ACC112 (cell line): ENCODE measurements around the gene SH3TC1.

Experiments used
- H2AFZ ChIP-seq: fragments of 200-600 bp; sonication (generic); one replicate; pipeline ENCODE4 v1.6.0; 2017; ENCODE audit warnings: antibody characterized with exemption, low read length; ENCODE audit not compliant: unreplicated experiment
- H3K27ac ChIP-seq: fragments of 200-600 bp; sonication (generic); 2 replicates; pipeline ENCODE4 v1.5.1; 2014; ENCODE audit warnings: low read depth, mild to moderate bottlenecking, antibody characterized with exemption, low read length, moderate library complexity
- H3K27me3 ChIP-seq: fragments of 200-600 bp; sonication (generic); 2 replicates; pipeline ENCODE4 v1.6.1; 2014; ENCODE audit warnings: mild to moderate bottlenecking, antibody characterized with exemption, low read length, moderate library complexity, mixed read lengths; ENCODE audit not compliant: insufficient read depth
- H3K36me3 ChIP-seq: fragments of 200-600 bp; sonication (generic); 2 replicates; pipeline ENCODE4 v1.6.1; 2016; ENCODE audit warnings: mild to moderate bottlenecking, antibody characterized with exemption, low read length, moderate library complexity, mixed read lengths; ENCODE audit not compliant: insufficient read depth
- H3K4me1 ChIP-seq: fragments of 200-600 bp; sonication (generic); one replicate; pipeline ENCODE4 v1.6.1; 2016; ENCODE audit warnings: low read length, mixed read lengths; ENCODE audit not compliant: insufficient read depth, unreplicated experiment, control insufficient read depth
- H3K4me3 ChIP-seq: fragments of 200-600 bp; sonication (generic); 2 replicates; pipeline ENCODE4 v1.5.1; 2014; ENCODE audit warnings: mild to moderate bottlenecking, low read depth, low read length
- H3K79me2 ChIP-seq: fragments of 200-600 bp; sonication (generic); one replicate; pipeline ENCODE4 v1.6.0; 2016; ENCODE audit warnings: low read length; ENCODE audit not compliant: control insufficient read depth, unreplicated experiment, insufficient read depth

SH3TC1 gene

DNA sequence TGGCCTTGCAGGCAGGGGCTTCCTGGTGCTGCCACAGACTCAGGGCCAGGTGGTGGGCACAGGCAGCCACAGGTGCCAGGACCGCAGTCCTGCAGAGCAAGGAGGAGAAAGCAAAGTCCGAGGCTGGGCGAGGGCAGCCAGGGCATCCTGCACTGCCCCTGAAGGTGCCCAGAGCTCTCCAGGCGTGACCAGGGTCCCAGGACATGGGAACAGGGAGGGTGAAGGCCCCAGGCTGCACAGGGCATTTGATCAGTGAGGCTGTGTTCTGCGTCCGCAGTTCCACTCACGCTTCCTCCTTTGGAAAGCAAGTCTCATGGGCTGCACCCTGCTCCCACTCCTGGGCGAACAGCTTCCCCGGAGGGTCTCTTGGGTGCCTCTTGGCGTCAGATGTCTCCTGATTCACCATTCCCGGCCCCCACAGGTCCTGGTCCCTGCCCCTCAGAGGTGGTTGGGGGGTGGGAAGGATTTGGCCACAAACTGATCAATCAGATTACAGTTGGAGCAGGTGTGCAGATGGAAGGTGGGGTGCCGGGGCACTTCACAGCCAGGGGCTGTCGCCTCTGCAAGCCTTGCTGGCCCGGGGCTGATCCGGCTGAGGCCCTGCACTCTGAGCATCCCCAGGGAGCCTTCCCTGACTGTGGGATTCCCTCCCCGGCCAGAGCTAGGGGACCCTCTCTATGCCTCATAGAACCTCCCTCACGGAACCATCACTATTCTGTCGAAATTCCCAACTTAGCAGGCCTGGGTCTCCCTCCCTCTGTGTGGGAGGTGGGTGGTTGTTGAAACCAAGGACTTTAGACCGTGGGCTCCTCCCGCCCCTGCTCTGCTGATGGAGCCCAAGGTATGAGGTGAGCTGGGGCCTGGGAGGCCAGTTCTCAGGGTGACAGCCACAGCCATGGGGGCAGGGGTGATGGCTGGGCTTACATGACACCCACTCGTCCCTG lies 3.3 kb downstream of the SH3TC1 start:
- no peaks in the 10 kb centered on the region for H3K27me3 ChIP-seq
- H3K4me1 ChIP-seq: peaks cover 29% of the 10 kb centered on the region
- no peak overlapping the region for H3K27ac ChIP-seq
- H3K4me3 ChIP-seq: no peak overlapping the region
- H2AFZ ChIP-seq: no peak overlapping the region
- no peaks in the 10 kb centered on the region for H3K36me3 ChIP-seq
- H3K79me2 ChIP-seq: peaks cover 3% of the 10 kb centered on the region

- H3K36me3 ChIP-seq: no peaks in the 10 kb centered on the region
- H3K27ac ChIP-seq: no peak overlapping the region
- no peaks in the 10 kb centered on the region for H3K27me3 ChIP-seq
- H3K79me2 ChIP-seq: peaks cover 3% of the 10 kb centered on the region
- no peak overlapping the region for H3K4me3 ChIP-seq
- no peak overlapping the region for H2AFZ ChIP-seq
- peaks cover 29% of the 10 kb centered on the region for H3K4me1 ChIP-seq
Observed at GRCh38 chr4:8203052-8203401, 3.9 kb downstream of the SH3TC1 start.

GRCh38 chr4:8203817-8204216 lies 4.7 kb downstream of the SH3TC1 start:
- Histone ChIP-seq H3K27me3 (no peaks in the 10 kb centered on the region), H3K27ac (no peak overlapping the region), H3K4me3 (no peak overlapping the region), H2AFZ (no peak overlapping the region), H3K4me1 (peaks cover 25% of the 10 kb centered on the region), H3K79me2 (peaks cover 3% of the 10 kb centered on the region), H3K36me3 (no peaks in the 10 kb centered on the region)

DNA sequence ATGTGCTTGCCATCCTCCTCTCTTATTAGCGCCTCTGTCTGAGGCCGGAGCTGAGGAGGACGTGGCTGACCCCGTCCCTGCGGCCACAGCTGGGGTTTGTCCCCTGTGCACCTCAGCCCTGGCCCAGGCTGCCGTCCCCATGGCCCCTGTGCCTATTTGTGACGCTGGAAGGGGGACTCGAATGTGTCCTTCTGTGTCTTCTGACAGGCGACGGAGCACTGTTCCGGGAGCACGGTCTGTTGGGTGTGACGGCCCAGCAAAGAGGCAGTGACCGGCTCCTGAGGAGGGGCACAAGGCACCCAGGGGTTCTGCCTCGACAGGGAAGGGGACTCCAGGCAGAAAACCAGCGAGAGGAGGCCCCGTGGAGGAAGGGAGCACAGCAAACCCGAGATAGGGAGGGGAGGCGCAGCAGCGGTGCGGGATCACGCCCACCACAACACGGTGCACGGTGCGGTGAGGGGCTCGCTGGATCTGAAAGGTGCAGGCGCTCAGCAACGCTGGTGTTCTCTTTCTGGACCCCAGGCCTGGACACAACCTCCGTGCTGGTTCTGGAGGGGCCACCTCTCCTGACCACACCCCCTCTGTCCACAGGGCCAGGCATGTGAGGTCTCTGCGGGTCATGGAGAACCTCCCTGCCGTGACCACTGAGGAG lies 5.6 kb downstream of the SH3TC1 start:
- Histone ChIP-seq H3K4me1 (peaks cover 17% of the 10 kb centered on the region), H3K4me3 (no peak overlapping the region), H3K27ac (no peak overlapping the region), H3K36me3 (no peaks in the 10 kb centered on the region), H2AFZ (no peak overlapping the region), H3K27me3 (no peaks in the 10 kb centered on the region), H3K79me2 (peaks cover 3% of the 10 kb centered on the region)

- H3K4me1 ChIP-seq: peaks cover 13% of the 10 kb centered on the region
- H3K27ac ChIP-seq: no peak overlapping the region
- H3K27me3 ChIP-seq: no peaks in the 10 kb centered on the region
- H3K79me2 ChIP-seq: peaks cover under 1% of the 10 kb centered on the region
- no peak overlapping the region for H3K4me3 ChIP-seq
- H2AFZ ChIP-seq: no peak overlapping the region
- H3K36me3 ChIP-seq: no peaks in the 10 kb centered on the region
Observed at GRCh38 chr4:8205241-8205707, 6.2 kb downstream of the SH3TC1 start.

- H3K27ac ChIP-seq: no peak overlapping the region
- H2AFZ ChIP-seq: no peak overlapping the region
- no peaks in the 10 kb centered on the region for H3K36me3 ChIP-seq
- H3K4me3 ChIP-seq: no peak overlapping the region
- no peaks in the 10 kb centered on the region for H3K27me3 ChIP-seq
- no peaks in the 10 kb centered on the region for H3K79me2 ChIP-seq
- H3K4me1 ChIP-seq: peaks cover 7% of the 10 kb centered on the region
Observed at GRCh38 chr4:8205749-8206611, 6.9 kb downstream of the SH3TC1 start.

DNA sequence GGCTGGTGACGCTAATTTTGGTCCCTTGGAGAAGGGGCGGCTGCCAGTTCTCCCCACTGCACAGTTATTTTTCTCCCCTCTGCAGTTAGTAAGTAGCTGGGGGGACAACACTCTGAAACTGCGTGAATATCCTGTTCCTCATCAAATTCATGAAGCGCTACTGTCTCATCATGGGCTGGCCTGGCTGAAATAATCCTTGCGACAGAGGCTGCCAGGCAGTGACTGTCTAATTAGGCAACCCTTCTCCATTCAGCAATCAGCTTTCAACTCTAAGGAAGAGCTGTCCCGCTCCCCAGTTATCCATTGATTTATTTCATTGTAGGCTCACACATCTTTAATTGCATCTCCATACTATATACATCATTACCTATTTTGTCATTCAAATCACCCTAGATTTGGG lies 8.2 kb downstream of the SH3TC1 start:
- Histone ChIP-seq H3K79me2 (no peaks in the 10 kb centered on the region), H3K4me3 (no peak overlapping the region), H3K4me1 (peaks cover 2% of the 10 kb centered on the region), H3K27me3 (no peaks in the 10 kb centered on the region), H3K27ac (no peak overlapping the region), H2AFZ (no peak overlapping the region), H3K36me3 (no peaks in the 10 kb centered on the region)

DNA sequence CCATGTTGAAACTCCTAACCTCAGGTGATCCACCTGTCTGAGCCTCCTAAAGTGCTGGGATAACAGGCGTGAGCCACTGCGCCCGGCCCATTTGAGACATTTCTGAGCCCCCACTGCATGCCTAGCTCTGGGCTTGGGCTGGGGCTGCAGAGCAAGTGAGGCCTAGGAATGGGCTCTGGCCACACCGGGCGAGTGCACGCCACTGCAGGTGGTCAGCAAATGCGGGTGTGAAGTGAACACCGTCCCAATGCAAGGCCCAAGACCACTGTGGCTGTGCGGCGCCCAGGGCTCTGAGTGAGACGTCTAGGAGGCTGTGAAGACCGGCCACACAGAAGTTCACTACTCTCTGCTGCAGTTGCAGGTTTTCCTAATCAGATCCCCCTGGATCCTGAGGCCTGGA lies 9.5 kb downstream of the SH3TC1 start:
- Histone ChIP-seq H3K27me3 (no peaks in the 10 kb centered on the region), H3K36me3 (no peaks in the 10 kb centered on the region), H3K27ac (no peak overlapping the region), H2AFZ (no peak overlapping the region), H3K4me3 (no peak overlapping the region), H3K4me1 (peaks cover 2% of the 10 kb centered on the region), H3K79me2 (no peaks in the 10 kb centered on the region)

DNA sequence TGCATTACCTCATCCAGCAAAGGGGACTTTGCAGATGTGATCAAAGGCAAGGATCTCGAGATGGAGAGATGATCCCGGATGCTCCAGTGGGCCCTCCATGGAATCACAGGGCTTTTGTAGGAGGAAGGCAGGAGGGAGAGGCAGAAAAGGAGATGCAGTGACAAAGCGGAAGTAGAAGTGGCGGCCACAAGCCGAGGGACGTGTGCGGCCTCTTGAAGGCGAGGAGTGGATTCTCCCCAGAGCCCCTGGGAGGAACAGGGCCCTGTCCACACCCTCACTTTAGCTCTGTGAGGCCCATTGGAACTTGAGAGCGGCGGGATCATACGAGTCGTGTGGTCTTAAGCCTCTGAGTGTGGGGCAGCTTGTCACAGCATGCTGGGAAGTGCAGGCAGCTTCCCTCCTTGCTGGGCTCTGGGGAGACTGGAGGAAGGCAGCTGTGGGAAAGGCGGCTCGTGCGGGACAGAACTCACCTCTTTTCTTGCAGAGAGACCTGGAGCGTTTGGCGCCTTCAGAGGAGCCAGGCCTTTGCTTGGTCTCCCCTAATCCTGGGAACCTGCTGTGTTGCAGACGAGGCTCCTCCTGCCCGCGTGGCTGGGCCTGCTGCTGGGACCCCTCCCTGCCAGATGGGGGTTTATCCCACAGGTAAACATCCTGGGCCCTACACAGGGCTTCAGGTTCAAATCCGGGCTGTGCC lies 10.2 kb downstream of the SH3TC1 start:
- H3K4me3 ChIP-seq: no peak overlapping the region
- no peaks in the 10 kb centered on the region for H3K27me3 ChIP-seq
- no peak overlapping the region for H3K27ac ChIP-seq
- no peaks in the 10 kb centered on the region for H3K36me3 ChIP-seq
- H3K4me1 ChIP-seq: peaks cover 5% of the 10 kb centered on the region
- no peak overlapping the region for H2AFZ ChIP-seq
- no peaks in the 10 kb centered on the region for H3K79me2 ChIP-seq

GRCh38 chr4:8210010-8210409 lies 10.9 kb downstream of the SH3TC1 start:
- Histone ChIP-seq H3K4me1 (peaks cover 11% of the 10 kb centered on the region), H2AFZ (no peak overlapping the region), H3K79me2 (no peaks in the 10 kb centered on the region), H3K4me3 (no peak overlapping the region), H3K27ac (no peak overlapping the region), H3K27me3 (no peaks in the 10 kb centered on the region), H3K36me3 (no peaks in the 10 kb centered on the region)
